SK-N-MC (cell line): ENCODE results near the gene CUL9.

ENCODE experiments used
- EZH2 ChIP-seq: fragments of 200-600 bp; sonication (generic); IDR thresholded peaks from one replicate; pipeline ENCODE4 v1.6.1; 2017; ENCODE audit warnings: antibody characterized with exemption
- FOXP2 ChIP-seq: optimal IDR thresholded peaks from 2 replicates; pipeline ENCODE3; 2011; ENCODE audit warnings: mild to moderate bottlenecking, moderate library complexity; ENCODE audit not compliant: insufficient read depth; ENCODE audit errors: extremely low read length, control extremely low read depth
- POLR2AphosphoS5 ChIP-seq: IDR thresholded peaks from 2 replicates; pipeline ENCODE4 v1.6.1; 2012; ENCODE audit warnings: mild to moderate bottlenecking, low read depth, low read length, borderline replicate concordance

DNA sequence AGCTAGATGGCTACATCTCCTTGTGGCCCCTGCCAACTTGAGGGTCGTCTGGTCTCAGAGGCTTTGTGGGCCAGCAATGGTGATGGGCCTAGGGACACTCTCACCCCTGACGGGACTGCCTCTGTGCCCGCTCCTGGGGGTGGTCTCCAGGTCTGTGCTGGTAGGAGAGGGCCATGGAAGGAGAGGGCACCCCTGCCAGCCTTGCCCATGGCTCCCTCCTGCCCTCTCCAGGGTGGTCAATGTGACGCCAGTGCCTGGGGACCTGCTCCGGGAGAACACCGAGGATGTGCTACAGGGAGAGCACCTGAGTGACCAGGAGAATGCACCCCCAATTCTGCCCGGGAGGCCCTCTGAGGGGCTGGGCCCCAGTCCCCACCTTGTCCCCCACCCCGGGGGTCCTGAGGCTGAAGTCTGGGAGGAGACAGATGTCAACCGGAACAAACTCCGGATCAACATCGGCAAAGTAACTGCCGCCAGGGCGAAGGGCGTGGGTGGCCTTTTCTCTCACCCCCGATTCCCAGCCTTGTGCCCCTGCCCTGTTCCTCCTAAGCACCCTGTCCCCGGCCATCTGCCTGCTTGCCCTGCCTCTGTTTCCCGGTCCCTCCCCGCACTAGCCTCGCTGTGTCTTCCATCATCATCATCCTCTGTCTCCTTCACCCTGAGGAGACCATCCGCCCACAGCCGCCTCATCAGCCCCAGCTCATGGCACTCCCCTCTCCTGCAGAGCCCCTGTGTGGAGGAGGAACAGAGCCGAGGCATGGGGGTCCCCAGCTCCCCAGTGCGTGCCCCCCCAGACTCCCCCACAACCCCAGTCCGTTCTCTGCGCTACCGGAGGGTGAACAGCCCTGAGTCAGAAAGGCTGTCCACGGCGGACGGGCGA, 77.1 kb downstream of the CUL9 start:
- TF ChIP-seq EZH2 (no peak), POLR2AphosphoS5 (no peak), FOXP2 (no peak)
